ENCODE measurements around the gene KCNIP1.
A peak's percentile ranks its signal among the peaks of the same experiment; 100 is the strongest.
"Not testable (repeated sequence)": the region's sequence is repeated elsewhere in the genome, so short reads cannot be mapped to it uniquely, and the experiment has no call there.

The KCNIP1 gene

GRCh38 chr5:170546282-170546681 is 42.5 kb downstream of the KCNIP1 start:
- H3K27ac ChIP-seq: no peak overlapping the region
- TF ChIP-seq, protein P1, sequence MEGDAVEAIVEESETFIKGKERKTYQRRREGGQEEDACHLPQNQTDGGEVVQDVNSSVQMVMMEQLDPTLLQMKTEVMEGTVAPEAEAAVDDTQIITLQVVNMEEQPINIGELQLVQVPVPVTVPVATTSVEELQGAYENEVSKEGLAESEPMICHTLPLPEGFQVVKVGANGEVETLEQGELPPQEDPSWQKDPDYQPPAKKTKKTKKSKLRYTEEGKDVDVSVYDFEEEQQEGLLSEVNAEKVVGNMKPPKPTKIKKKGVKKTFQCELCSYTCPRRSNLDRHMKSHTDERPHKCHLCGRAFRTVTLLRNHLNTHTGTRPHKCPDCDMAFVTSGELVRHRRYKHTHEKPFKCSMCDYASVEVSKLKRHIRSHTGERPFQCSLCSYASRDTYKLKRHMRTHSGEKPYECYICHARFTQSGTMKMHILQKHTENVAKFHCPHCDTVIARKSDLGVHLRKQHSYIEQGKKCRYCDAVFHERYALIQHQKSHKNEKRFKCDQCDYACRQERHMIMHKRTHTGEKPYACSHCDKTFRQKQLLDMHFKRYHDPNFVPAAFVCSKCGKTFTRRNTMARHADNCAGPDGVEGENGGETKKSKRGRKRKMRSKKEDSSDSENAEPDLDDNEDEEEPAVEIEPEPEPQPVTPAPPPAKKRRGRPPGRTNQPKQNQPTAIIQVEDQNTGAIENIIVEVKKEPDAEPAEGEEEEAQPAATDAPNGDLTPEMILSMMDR (conservative IDR thresholded peaks at IDR 0.05): no peak

- not testable (repeated sequence) for H3K27ac ChIP-seq
These were observed 46.6 kb downstream of the KCNIP1 start for GRCh38 chr5:170550382-170550781.

DNA sequence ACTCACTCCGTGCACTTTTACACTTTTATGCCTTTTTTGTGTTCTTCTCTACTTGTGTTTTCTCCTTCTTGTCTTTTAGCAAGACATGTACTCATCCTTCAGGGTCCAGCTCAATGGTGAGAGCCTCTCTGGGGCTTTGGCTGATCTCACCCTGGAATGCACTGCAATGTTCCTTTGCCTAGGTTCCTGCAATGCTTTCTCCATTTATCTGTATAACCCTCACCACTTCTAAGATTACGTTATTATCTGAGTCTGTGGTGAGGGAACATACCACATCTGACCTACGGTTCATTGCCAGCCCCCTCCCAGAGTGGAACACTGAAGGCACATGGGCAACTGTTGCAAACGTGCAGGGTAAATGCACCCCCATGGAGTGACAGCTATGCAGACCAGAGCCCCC is 47.3 kb downstream of the KCNIP1 start:
- TF ChIP-seq, protein P1 (conservative IDR thresholded peaks at IDR 0.05): no peak
- H3K27ac ChIP-seq: no peak overlapping the region

DNA sequence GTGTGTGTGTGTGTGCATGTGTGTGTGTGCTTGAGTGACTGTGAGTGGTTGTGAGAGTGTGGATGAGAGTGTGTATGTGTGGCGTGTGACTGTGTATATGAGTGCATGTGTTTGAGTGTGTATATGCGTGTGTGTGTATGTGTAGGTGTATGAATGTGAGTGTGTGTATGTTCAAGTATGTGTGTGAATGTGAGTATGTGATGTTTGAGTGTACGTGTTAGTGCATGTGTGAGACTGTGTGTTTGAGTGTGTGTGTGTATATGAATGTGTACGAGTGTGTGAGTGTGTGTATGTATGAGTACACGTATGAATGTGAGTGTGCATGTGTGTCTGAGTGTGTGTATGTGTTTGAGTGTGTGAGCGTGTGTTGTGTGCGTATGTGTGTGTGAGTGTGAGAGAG is 47.8 kb downstream of the KCNIP1 start:
- TF ChIP-seq, protein P1 (conservative IDR thresholded peaks at IDR 0.05): no peak
- H3K27ac ChIP-seq: no peak overlapping the region

GRCh38 chr5:170552621-170553115 is 48.8 kb downstream of the KCNIP1 start:
- TF ChIP-seq, protein P1 (conservative IDR thresholded peaks at IDR 0.05): no peak
- H3K27ac ChIP-seq: no peak overlapping the region

- TF ChIP-seq, protein P1 (conservative IDR thresholded peaks at IDR 0.05): no peak
- H3K27ac ChIP-seq: no peak overlapping the region
These were observed 49.4 kb downstream of the KCNIP1 start for GRCh38 chr5:170553218-170553617.

DNA sequence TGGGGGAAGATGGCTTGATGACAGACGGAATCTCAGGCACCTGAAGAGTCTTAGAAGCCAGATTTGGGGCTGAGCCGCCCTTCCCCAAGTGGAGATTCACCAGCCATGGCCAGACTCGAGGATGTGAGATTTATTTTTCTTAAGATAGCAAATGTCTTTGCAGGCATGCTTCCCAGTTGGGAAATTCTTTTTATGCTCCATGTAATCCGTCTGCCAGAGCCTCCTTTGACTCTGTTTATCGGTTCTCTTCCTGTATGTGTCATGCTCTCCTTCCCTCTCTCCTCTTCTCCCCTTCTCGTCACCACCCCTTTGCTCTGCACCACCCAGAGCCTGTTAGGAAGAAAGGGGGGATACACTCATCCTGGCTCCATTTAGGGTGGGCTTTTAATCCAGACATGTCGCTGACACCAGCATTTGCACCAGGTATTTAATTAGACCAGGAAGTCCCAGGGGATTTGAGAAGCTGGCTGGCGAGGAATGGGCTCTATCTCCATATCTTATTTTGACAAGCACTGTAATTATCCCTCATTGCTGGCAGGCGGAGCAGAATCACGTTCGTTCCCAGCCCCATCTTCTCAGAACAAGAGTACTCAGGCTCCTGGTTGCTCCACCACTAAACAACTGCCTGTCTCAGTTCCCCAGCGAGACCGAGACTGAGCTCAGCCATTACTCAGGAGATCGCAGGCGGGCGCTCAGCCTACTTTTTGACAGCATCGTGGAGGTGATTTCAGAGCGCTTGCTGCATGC is 50.9 kb downstream of the KCNIP1 start:
- TF ChIP-seq, protein P1 (conservative IDR thresholded peaks at IDR 0.05): no peak

GRCh38 chr5:170557314-170557713 is 53.5 kb downstream of the KCNIP1 start:
- TF ChIP-seq, protein P1 (conservative IDR thresholded peaks at IDR 0.05): no peak

More for the DNA sequence above, 50.9 kb downstream of the KCNIP1 start:
- peak overlapping the region; percentile 22; the same call in 1 of the 2 replicates for H3K27ac ChIP-seq

More at GRCh38 chr5:170557314-170557713, 53.5 kb downstream of the KCNIP1 start:
- no peak overlapping the region for H3K27ac ChIP-seq
